Measurements from ENCODE around the gene PXT1. TPM values are rescaled to one million over a fixed set of nuclear protein-coding genes. Genes with fewer than 3 reads are reported as not detected.

PXT1 gene
- total and polyA plus RNA-seq, 4 donors, result not detected

- H3K9me3 ChIP-seq (ENCODE audit: control insufficient read depth in 4 of 4, low read length in 3 of 4), result no peaks in the 10 kb centered on the region
- H3K27me3 ChIP-seq (ENCODE audit: control insufficient read depth in 4 of 4, insufficient read depth in 4 of 4, low read length in 3 of 4), result no peaks in the 10 kb centered on the region
- H3K4me3 ChIP-seq (ENCODE audit: low read depth in 1 of 3, low read length in 3 of 3), result no peak overlapping the region
- no peak overlapping the region for H3K27ac ChIP-seq (ENCODE audit: low read depth in 1 of 2, low read length in 2 of 2)
- no peak for DNase-seq (ENCODE audit: low spot score)
- no peak overlapping the region for H3K9ac ChIP-seq (ENCODE audit: low read depth in 1 of 2, low read length in 2 of 2)
- H3K36me3 ChIP-seq (ENCODE audit: control insufficient read depth in 4 of 4, insufficient read depth in 3 of 4, low read depth in 1 of 4, low read length in 3 of 4), result no peaks in the 10 kb centered on the region
- 92% methylated on average over 1 of the region's 1 CpG for WGBS
- TF ChIP-seq RAD21 (IDR thresholded peaks at IDR 0.05) (no peak), FOXA2 (IDR thresholded peaks at IDR 0.05) (no peak), FOXA1 (IDR thresholded peaks at IDR 0.05) (no peak), RXRA (IDR thresholded peaks at IDR 0.05) (no peak), SP1 (IDR thresholded peaks at IDR 0.05) (no peak), TAF1 (conservative IDR thresholded peaks at IDR 0.05) (no peak), GABPA (IDR thresholded peaks at IDR 0.05 in 1 of 2, conservative IDR thresholded peaks at IDR 0.05 in 1 of 2) (no peak), ATF3 (IDR thresholded peaks at IDR 0.05) (no peak), CTCF (IDR thresholded peaks at IDR 0.05; ENCODE audit: low read depth, low read length, missing input control) (no peak), MAX (IDR thresholded peaks at IDR 0.05) (no peak), REST (IDR thresholded peaks at IDR 0.05) (no peak), NR2F2 (IDR thresholded peaks at IDR 0.05) (no peak), HNF4A (conservative IDR thresholded peaks at IDR 0.05) (no peak), YY1 (IDR thresholded peaks at IDR 0.05) (no peak), EGR1 (IDR thresholded peaks at IDR 0.05; ENCODE audit: low read depth in 2 of 2) (no peak)
- peaks cover 2 to 5% (median 3%) of the 10 kb centered on the region in 4 donors for H3K4me1 ChIP-seq (ENCODE audit: control insufficient read depth in 4 of 4, insufficient read depth in 4 of 4, low read length in 3 of 4)
Measured at GRCh38 chr6:36436466-36436865, 6.2 kb downstream of the PXT1 start.

- Histone ChIP-seq H3K27me3 (ENCODE audit: control insufficient read depth in 4 of 4, insufficient read depth in 4 of 4, low read length in 3 of 4) (no peaks in the 10 kb centered on the region), H3K9me3 (ENCODE audit: control insufficient read depth in 4 of 4, low read length in 3 of 4) (no peaks in the 10 kb centered on the region), H3K4me1 (ENCODE audit: control insufficient read depth in 4 of 4, insufficient read depth in 4 of 4, low read length in 3 of 4) (peaks cover 0 to 2% (median 0%) of the 10 kb centered on the region in 4 donors), H3K4me3 (ENCODE audit: low read depth in 1 of 3, low read length in 3 of 3) (no peak overlapping the region), H3K9ac (ENCODE audit: low read depth in 1 of 2, low read length in 2 of 2) (no peak overlapping the region), H3K27ac (ENCODE audit: low read depth in 1 of 2, low read length in 2 of 2) (no peak overlapping the region), H3K36me3 (ENCODE audit: control insufficient read depth in 4 of 4, insufficient read depth in 3 of 4, low read depth in 1 of 4, low read length in 3 of 4) (no peaks in the 10 kb centered on the region)
- DNase-seq (ENCODE audit: low spot score), result no peak
- 94% methylated on average over 4 of the region's 4 CpGs for WGBS
- TF ChIP-seq ATF3 (IDR thresholded peaks at IDR 0.05) (no peak), NR2F2 (IDR thresholded peaks at IDR 0.05) (no peak), SP1 (IDR thresholded peaks at IDR 0.05) (no peak), CTCF (IDR thresholded peaks at IDR 0.05; ENCODE audit: low read depth, low read length, missing input control) (no peak), HNF4G (IDR thresholded peaks at IDR 0.05) (no peak), TAF1 (conservative IDR thresholded peaks at IDR 0.05) (no peak), EGR1 (IDR thresholded peaks at IDR 0.05; ENCODE audit: low read depth in 2 of 2) (no peak), FOXA2 (IDR thresholded peaks at IDR 0.05) (no peak), HNF4A (conservative IDR thresholded peaks at IDR 0.05) (no peak), MAX (IDR thresholded peaks at IDR 0.05) (no peak), GABPA (IDR thresholded peaks at IDR 0.05 in 1 of 2, conservative IDR thresholded peaks at IDR 0.05 in 1 of 2) (no peak), ZBTB33 (IDR thresholded peaks at IDR 0.05) (no peak), RXRA (IDR thresholded peaks at IDR 0.05) (no peak)
Measured at GRCh38 chr6:36432151-36432671, 10.4 kb downstream of the PXT1 start.
